ENCODE results near the gene CFAP43.

The CFAP43 gene

DNA sequence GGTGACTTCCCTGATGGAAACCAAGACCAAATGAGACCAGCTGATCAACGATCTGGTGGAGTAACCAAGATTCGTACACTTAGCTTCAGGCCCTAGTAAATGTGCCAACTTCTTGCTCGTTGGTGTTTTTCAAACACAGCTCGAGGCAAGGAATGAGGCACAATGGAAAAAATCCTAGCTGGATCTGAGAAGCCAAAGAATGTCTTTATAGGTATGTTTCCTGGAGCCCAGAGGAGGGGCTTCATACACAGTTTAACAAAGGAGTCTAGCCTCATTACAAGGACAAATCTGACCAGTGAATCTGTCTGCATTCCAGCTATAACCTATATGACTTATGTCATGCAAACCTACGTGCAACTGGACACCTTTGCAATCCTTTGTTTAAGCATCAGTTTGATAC is 150.2 kb downstream of the CFAP43 start:
- H3K9me3 ChIP-seq (ENCODE audit: low read depth, low read length): no peaks in the 10 kb centered on the region
- DNase-seq (ENCODE audit: low read depth, low spot score): no peak
- no peaks in the 10 kb centered on the region for H3K36me3 ChIP-seq (ENCODE audit: insufficient read depth, low read length)
- TF ChIP-seq POLR2AphosphoS5 (IDR thresholded peaks at IDR 0.05; ENCODE audit: borderline replicate concordance, low read depth, low read length): no peak
- TF ChIP-seq EZH2 (IDR thresholded peaks at IDR 0.05): no peak
- TF ChIP-seq FOXP2 (optimal IDR thresholded peaks at IDR 0.05; ENCODE audit: control extremely low read depth, extremely low read length, insufficient read depth): no peak
- no peak overlapping the region for H3K4me3 ChIP-seq
- no peak overlapping the region for H3K27ac ChIP-seq
- no peak overlapping the region for H3K9ac ChIP-seq (ENCODE audit: insufficient read length)

DNA sequence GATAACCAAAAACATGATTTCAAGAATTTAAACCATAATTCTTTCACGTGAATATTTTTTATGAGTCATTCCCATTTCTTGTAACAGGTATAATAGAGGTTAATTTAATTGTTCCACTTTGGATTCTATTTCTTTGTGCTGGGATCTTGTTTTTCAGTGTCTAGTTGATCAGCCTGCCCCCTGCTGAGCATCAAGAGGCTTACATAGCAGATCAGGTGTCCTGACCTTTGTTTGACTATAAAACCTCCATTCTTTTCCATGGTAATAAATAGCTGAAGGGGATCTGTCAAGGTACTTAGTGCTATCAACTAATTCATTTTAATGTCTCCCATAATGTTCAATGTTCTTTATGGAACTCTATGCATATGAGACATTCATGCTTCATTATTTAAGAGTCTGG is 151.4 kb downstream of the CFAP43 start:
- H3K9me3 ChIP-seq (ENCODE audit: low read depth, low read length): no peaks in the 10 kb centered on the region
- TF ChIP-seq FOXP2 (optimal IDR thresholded peaks at IDR 0.05; ENCODE audit: control extremely low read depth, extremely low read length, insufficient read depth) (no peak), EZH2 (IDR thresholded peaks at IDR 0.05) (no peak), POLR2AphosphoS5 (IDR thresholded peaks at IDR 0.05; ENCODE audit: borderline replicate concordance, low read depth, low read length) (no peak)
- no peak overlapping the region for H3K27ac ChIP-seq
- no peaks in the 10 kb centered on the region for H3K36me3 ChIP-seq (ENCODE audit: insufficient read depth, low read length)
- no peak overlapping the region for H3K4me3 ChIP-seq
- DNase-seq (ENCODE audit: low read depth, low spot score): no peak
- H3K9ac ChIP-seq (ENCODE audit: insufficient read length): no peak overlapping the region
